Measurements from ENCODE around the gene TSPAN15. TPM values are rescaled to one million over a fixed set of nuclear protein-coding genes. Genes with fewer than 3 reads are reported as not detected.

Gene TSPAN15
- total RNA-seq, 2 experiments from 2014 or later, result 2.4 to 3.1 TPM

GRCh38 chr10:69461243-69462025 lies 10.2 kb downstream of the TSPAN15 start:
- no peak for DNase-seq (ENCODE audit: low spot score)
- BruUV-seq (replicated peaks), result no TSS peak
- Histone ChIP-seq H3K4me2 (ENCODE audit: low read length) (no peak overlapping the region), H3K4me1 (ENCODE audit: insufficient read depth, low read length, poor library complexity, severe bottlenecking) (peaks cover 3% of the 10 kb centered on the region), H3K4me3 (ENCODE audit: low read depth, low read length, poor library complexity, severe bottlenecking) (no peak overlapping the region), H3K27ac (ENCODE audit: low read depth, low read length, poor library complexity, severe bottlenecking) (no peak overlapping the region), H2AFZ (ENCODE audit: low read length) (no peak overlapping the region), H3K36me3 (ENCODE audit: insufficient read depth, low read length) (no peaks in the 10 kb centered on the region), H3K9me3 (ENCODE audit: low read length) (no peaks in the 10 kb centered on the region), H4K20me1 (ENCODE audit: insufficient read depth, low read length) (no peaks in the 10 kb centered on the region), H3K9me2 (ENCODE audit: insufficient read depth, low read length) (no peaks in the 10 kb centered on the region), H3K79me2 (ENCODE audit: insufficient read depth, low read depth, low read length) (no peaks in the 10 kb centered on the region)
- CTCF ChIA-PET (ENCODE audit: unreplicated experiment), result no interaction called here
- intact Hi-C loops (cut with micrococcal nuclease; ENCODE audit: unreplicated experiment), result no loop called here
- no peak for TF ChIP-seq EZH2phosphoT487 (IDR thresholded peaks at IDR 0.05; ENCODE audit: borderline replicate concordance, low read depth, low read length)
- TF ChIP-seq CTCF (conservative IDR thresholded peaks at IDR 0.05; ENCODE audit: low read length), result no peak
- POLR2A ChIA-PET, result interaction anchor here (0.6 to 0.7 kb wide), 2 partner anchors 179 to 554 kb away, joined by 3 to 7 read pairs; no protein-coding TSS in a partner anchor

GRCh38 chr10:69463886-69464285 lies 12.6 kb downstream of the TSPAN15 start:
- H3K27ac ChIP-seq (ENCODE audit: low read depth, low read length, poor library complexity, severe bottlenecking), result no peak overlapping the region
- DNase-seq (ENCODE audit: low spot score), result no peak
- POLR2A ChIA-PET, result no interaction called here
- no peak for TF ChIP-seq EZH2phosphoT487 (IDR thresholded peaks at IDR 0.05; ENCODE audit: borderline replicate concordance, low read depth, low read length)
- no peaks in the 10 kb centered on the region for H3K9me3 ChIP-seq (ENCODE audit: low read length)
- CTCF ChIA-PET (ENCODE audit: unreplicated experiment), result no interaction called here
- no peaks in the 10 kb centered on the region for H3K79me2 ChIP-seq (ENCODE audit: insufficient read depth, low read depth, low read length)
- H3K9me2 ChIP-seq (ENCODE audit: insufficient read depth, low read length), result no peaks in the 10 kb centered on the region
- H4K20me1 ChIP-seq (ENCODE audit: insufficient read depth, low read length), result no peaks in the 10 kb centered on the region
- H3K4me2 ChIP-seq (ENCODE audit: low read length), result no peak overlapping the region
- H3K36me3 ChIP-seq (ENCODE audit: insufficient read depth, low read length), result no peaks in the 10 kb centered on the region
- H3K4me1 ChIP-seq (ENCODE audit: insufficient read depth, low read length, poor library complexity, severe bottlenecking), result peaks cover 3% of the 10 kb centered on the region
- H2AFZ ChIP-seq (ENCODE audit: low read length), result no peak overlapping the region
- H3K4me3 ChIP-seq (ENCODE audit: low read depth, low read length, poor library complexity, severe bottlenecking), result no peak overlapping the region
- intact Hi-C loops (cut with micrococcal nuclease; ENCODE audit: unreplicated experiment), result no loop called here
- no TSS peak for BruUV-seq (replicated peaks)

GRCh38 chr10:69464401-69464800 lies 13.1 kb downstream of the TSPAN15 start:
- CTCF ChIA-PET (ENCODE audit: unreplicated experiment), result no interaction called here
- POLR2A ChIA-PET, result no interaction called here
- intact Hi-C loops (cut with micrococcal nuclease; ENCODE audit: unreplicated experiment), result no loop called here

More at GRCh38 chr10:69464401-69464800, 13.1 kb downstream of the TSPAN15 start:
- no peak overlapping the region for H3K4me2 ChIP-seq (ENCODE audit: low read length)
- no peak for DNase-seq (ENCODE audit: low spot score)
- TF ChIP-seq EZH2phosphoT487 (IDR thresholded peaks at IDR 0.05; ENCODE audit: borderline replicate concordance, low read depth, low read length) (no peak), CTCF (conservative IDR thresholded peaks at IDR 0.05; ENCODE audit: low read length) (no peak)
- no peak overlapping the region for H2AFZ ChIP-seq (ENCODE audit: low read length)
- no peaks in the 10 kb centered on the region for H3K9me3 ChIP-seq (ENCODE audit: low read length)
- no peaks in the 10 kb centered on the region for H3K9me2 ChIP-seq (ENCODE audit: insufficient read depth, low read length)
- H3K4me1 ChIP-seq (ENCODE audit: insufficient read depth, low read length, poor library complexity, severe bottlenecking), result peaks cover 3% of the 10 kb centered on the region
- H3K79me2 ChIP-seq (ENCODE audit: insufficient read depth, low read depth, low read length), result no peaks in the 10 kb centered on the region
- H3K36me3 ChIP-seq (ENCODE audit: insufficient read depth, low read length), result no peaks in the 10 kb centered on the region
- H4K20me1 ChIP-seq (ENCODE audit: insufficient read depth, low read length), result no peaks in the 10 kb centered on the region
- no peak overlapping the region for H3K27ac ChIP-seq (ENCODE audit: low read depth, low read length, poor library complexity, severe bottlenecking)
- H3K4me3 ChIP-seq (ENCODE audit: low read depth, low read length, poor library complexity, severe bottlenecking), result no peak overlapping the region
- BruUV-seq (replicated peaks), result no TSS peak
